Peyer's patch (tissue), 4 donors: ENCODE measurements around the gene DBF4.

Source experiments
- POLR2A ChIP-seq, 2 donors: fragments of 450-650 bp; IDR thresholded peaks; one replicate each; pipeline ENCODE4 v1.5.1; 2017; ENCODE audit warnings: antibody characterized with exemption in 2 of 2, mild to moderate bottlenecking in 2 of 2, moderate library complexity in 2 of 2
- TF ChIP-seq, protein P1 (sequence below), 6 experiments: fragments of 450-650 bp in 4 of 6; fragments of 200-600 bp in 2 of 6; sonication (generic) in 1 of 6; IDR thresholded peaks; one replicate each; pipeline ENCODE4 v1.5.1; 2017 to 2019; ENCODE audit warnings: antibody characterized with exemption in 6 of 6, mild to moderate bottlenecking in 3 of 6, moderate library complexity in 1 of 6

DNA sequence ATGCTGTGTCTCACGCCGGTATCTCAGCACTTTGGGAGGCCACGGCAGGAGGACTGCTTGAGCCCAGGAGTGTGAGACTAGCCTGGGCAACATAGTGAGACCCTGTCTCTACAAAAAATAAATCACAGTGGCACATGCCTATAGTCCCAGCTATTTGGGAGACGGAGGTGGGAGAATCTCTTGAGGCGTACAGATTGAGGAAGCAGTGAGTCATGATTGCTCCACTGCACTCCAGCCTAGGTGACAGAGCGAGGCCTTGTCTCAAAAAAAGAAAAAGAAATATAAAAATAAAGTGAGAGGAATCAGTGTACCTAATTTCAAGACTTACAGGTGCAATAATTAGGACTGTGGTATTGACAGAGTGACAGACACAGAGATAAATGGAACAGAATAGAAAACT lies 24.0 kb upstream of the DBF4 start:
- TF ChIP-seq, protein P1, sequence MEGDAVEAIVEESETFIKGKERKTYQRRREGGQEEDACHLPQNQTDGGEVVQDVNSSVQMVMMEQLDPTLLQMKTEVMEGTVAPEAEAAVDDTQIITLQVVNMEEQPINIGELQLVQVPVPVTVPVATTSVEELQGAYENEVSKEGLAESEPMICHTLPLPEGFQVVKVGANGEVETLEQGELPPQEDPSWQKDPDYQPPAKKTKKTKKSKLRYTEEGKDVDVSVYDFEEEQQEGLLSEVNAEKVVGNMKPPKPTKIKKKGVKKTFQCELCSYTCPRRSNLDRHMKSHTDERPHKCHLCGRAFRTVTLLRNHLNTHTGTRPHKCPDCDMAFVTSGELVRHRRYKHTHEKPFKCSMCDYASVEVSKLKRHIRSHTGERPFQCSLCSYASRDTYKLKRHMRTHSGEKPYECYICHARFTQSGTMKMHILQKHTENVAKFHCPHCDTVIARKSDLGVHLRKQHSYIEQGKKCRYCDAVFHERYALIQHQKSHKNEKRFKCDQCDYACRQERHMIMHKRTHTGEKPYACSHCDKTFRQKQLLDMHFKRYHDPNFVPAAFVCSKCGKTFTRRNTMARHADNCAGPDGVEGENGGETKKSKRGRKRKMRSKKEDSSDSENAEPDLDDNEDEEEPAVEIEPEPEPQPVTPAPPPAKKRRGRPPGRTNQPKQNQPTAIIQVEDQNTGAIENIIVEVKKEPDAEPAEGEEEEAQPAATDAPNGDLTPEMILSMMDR (IDR thresholded peaks at IDR 0.05) = no peak
- TF ChIP-seq POLR2A (IDR thresholded peaks at IDR 0.05) = no peak
